Kidney (tissue), 14 donors: ENCODE results near the gene PTPN9. TPM values are rescaled to one million over a fixed set of nuclear protein-coding genes. Genes with fewer than 3 reads are reported as not detected.

Source experiments
- DNase-seq, 5 donors: peaks; one replicate each; pipeline ENCODE4 v3.0.0-alpha.2; 2013 to 2020
- FAIRE-seq: peaks from 2 replicates; lab custom pipeline; 2012; peaks lifted over from hg19 to GRCh38; lab: Jason Lieb, UNC
- H3K27ac ChIP-seq, 2 donors: one replicate each; pipeline ENCODE4 v1.7.0; 2013; ENCODE audit warnings: low read depth in 2 of 2, low read length in 2 of 2, inconsistent platforms in 1 of 2
- H3K27me3 ChIP-seq: one replicate; pipeline ENCODE4 v1.7.1; 2013; ENCODE audit warnings: low read length, inconsistent platforms; ENCODE audit not compliant: control insufficient read depth, insufficient read depth
- H3K36me3 ChIP-seq, 3 donors: one replicate each; pipeline versions ENCODE4 v1.7.0 to v1.7.1; 2013; ENCODE audit warnings: low read length in 3 of 3, control low read depth in 1 of 3, inconsistent platforms in 1 of 3; ENCODE audit not compliant: insufficient read depth in 3 of 3, control insufficient read depth in 2 of 3
- H3K4me1 ChIP-seq, 3 donors: one replicate each; pipeline versions ENCODE4 v1.7.0 to v1.7.1; 2013; ENCODE audit warnings: low read length in 3 of 3, inconsistent platforms in 1 of 3, low read depth in 1 of 3; ENCODE audit not compliant: control insufficient read depth in 2 of 3, insufficient read depth in 2 of 3
- H3K4me3 ChIP-seq, 3 donors: one replicate each; pipeline versions ENCODE4 v1.7.0 to v1.8.1; 2013; ENCODE audit warnings: low read length in 3 of 3, control low read depth in 1 of 3, inconsistent platforms in 1 of 3
- H3K9ac ChIP-seq, 3 donors: one replicate each; pipeline versions ENCODE4 v1.7.0 to v1.7.1; 2013; ENCODE audit warnings: low read length in 3 of 3, control low read depth in 1 of 3, inconsistent platforms in 1 of 3
- H3K9me3 ChIP-seq, 3 donors: one replicate each; pipeline versions ENCODE4 v1.7.0 to v1.7.1; 2013; ENCODE audit warnings: low read length in 3 of 3, control low read depth in 1 of 3, inconsistent platforms in 1 of 3; ENCODE audit not compliant: control insufficient read depth in 2 of 3, insufficient read depth in 1 of 3
- intact Hi-C: fragments of 100-400 bp; cut with DNase I; formaldehyde crosslinking; loops from one replicate; pipeline ENCODE4 v1.11.1; 2022
- polyA plus RNA-seq: library from polyadenylated mRNA; stranded (reverse); fragments of 350-450 nt; fragmentation: Illumina TruSeq; extraction: RNeasy Lipid Tissue Mini Kit (QIAGEN cat#74804); gene quantifications from one replicate; pipeline ENCODE4 v1.2.3, GENCODE V29; 2014; ENCODE audit warnings: low read depth, low replicate concordance; ENCODE audit not compliant: insufficient read depth
- total RNA-seq: library from RNA; stranded (reverse); fragmentation: NEBNext Ultra II Directional; extraction: Animal tissue kit (Norgen Biotek cat#: 25700); gene quantifications from one replicate; pipeline ENCODE4 v1.2.1, GENCODE V29; 2021
- TF ChIP-seq, protein P1 (sequence below): IDR thresholded peaks from 3 replicates; pipeline ENCODE4 v1.5.1; 2012; ENCODE audit warnings: mild to moderate bottlenecking, moderate library complexity, borderline replicate concordance; ENCODE audit not compliant: insufficient read depth; ENCODE audit errors: extremely low read depth
- donor health status: control.
- donor health status: control.
- donor health status: control.
- donor health status: control.
- donor health status: control.
- donor health status: DM: yes; HTN: yes; CAD: no.
- donor health status: Normal renal cell carcinoma (clear cell type).

PTPN9 gene
- total and polyA plus RNA-seq, 2 donors from 2014 or later = 15.3 to 52.5 TPM

DNA sequence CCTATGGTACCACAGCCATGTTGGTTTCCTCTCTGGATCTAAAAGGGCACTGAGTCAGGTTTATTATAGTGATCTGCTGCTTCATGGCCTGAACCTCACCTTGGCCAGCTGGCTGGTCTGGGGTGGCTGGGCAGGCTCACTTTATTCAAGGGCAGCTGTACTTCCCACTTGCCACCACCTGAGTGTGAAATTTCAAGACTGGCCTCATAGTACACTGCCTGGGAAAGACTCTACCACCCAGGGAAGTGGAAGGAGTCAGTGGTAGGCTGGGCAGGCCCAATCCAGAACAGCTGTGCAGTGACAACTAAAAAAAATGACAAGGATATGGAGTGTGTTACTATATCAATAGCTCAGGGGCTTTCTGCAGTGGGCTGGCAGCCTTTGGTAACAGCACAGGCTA is 37.7 kb upstream of the PTPN9 start:
- intact Hi-C loops = no loop called here
- FAIRE-seq (no peak), DNase-seq (no peak)
- Histone ChIP-seq H3K9me3 (no peaks in the 10 kb centered on the region), H3K27ac (no peak overlapping the region), H3K9ac (no peak overlapping the region), H3K4me3 (no peak overlapping the region), H3K27me3 (no peaks in the 10 kb centered on the region), H3K4me1 (peaks cover 0 to 4% (median 0%) of the 10 kb centered on the region in 3 donors), H3K36me3 (peaks cover 10 to 44% (median 18%) of the 10 kb centered on the region in 3 donors)
- TF ChIP-seq, protein P1, sequence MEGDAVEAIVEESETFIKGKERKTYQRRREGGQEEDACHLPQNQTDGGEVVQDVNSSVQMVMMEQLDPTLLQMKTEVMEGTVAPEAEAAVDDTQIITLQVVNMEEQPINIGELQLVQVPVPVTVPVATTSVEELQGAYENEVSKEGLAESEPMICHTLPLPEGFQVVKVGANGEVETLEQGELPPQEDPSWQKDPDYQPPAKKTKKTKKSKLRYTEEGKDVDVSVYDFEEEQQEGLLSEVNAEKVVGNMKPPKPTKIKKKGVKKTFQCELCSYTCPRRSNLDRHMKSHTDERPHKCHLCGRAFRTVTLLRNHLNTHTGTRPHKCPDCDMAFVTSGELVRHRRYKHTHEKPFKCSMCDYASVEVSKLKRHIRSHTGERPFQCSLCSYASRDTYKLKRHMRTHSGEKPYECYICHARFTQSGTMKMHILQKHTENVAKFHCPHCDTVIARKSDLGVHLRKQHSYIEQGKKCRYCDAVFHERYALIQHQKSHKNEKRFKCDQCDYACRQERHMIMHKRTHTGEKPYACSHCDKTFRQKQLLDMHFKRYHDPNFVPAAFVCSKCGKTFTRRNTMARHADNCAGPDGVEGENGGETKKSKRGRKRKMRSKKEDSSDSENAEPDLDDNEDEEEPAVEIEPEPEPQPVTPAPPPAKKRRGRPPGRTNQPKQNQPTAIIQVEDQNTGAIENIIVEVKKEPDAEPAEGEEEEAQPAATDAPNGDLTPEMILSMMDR = no peak

DNA sequence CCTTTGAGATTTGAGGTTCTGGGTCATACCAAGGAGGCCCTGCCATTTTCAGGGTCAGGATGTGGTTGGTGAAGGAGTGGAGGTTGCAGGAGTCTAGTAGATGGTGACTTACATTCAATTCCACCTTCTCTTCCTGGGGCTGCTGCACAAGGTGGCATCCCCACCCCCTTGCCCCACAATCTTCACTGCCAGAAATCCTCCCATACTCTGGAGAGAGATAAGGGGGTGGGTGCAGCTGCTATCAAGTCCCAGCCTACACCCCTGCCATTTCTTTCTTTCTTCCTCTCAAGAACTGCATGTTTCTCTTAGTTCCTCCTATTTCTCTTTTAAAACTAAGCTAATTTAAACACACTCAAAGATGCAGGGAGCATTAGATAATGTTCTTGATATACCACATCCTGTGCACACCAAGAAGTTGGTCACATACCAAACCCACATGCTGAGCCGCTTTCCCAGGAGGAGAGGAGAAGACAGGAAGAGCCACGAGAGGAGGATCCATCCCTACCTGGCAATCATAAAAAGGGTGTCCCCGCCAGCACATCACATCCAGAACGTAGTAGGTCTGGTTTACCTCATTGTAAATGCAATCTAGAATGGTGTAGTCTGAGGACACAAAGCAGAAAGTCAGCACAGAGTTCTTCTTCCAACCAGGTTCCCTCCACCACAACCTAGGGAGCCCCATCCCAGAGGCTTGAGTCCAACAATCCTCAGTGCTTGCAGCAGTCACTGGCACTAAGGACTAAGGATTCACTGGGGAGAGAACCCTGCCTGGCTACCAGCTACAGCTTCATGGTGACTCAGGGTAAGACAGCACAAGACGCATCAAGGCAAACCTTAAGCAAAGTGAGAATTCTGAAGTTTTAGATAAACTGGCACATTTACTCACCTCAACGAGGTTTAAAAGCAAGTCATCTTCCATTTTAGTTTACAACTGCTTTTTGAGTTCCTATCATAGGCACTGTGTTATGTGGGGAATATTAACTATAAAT is 27.9 kb upstream of the PTPN9 start:
- H3K27ac ChIP-seq = no peak overlapping the region
- H3K27me3 ChIP-seq = no peaks in the 10 kb centered on the region
- H3K36me3 ChIP-seq = peaks cover 4 to 33% (median 33%) of the 10 kb centered on the region in 3 donors
- TF ChIP-seq, protein P1 = no peak
- DNase-seq = no peak
- H3K9ac ChIP-seq = no peak overlapping the region
- H3K4me3 ChIP-seq = no peak overlapping the region
- intact Hi-C loops = no loop called here
- H3K9me3 ChIP-seq = no peaks in the 10 kb centered on the region
- H3K4me1 ChIP-seq = no peaks in the 10 kb centered on the region
- FAIRE-seq = no peak

DNA sequence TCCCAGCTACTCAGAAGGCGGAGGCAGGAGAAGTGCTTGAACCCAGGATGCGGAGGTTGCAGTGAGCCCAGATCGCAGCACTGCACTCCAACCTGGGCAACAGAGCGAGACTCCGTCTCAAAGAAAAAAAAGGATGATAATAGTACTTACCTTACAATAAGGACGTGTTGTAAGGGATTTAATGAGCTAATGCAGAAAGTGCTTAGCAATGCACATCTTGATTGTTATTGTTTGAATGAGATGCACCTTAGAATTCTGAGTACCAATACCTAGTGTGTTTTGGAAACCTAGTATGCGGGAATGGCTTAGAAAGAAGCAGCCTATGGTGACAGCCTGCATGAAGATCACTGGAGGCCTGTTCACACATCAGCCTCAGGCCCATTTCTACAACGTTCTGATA is 26.9 kb upstream of the PTPN9 start:
- Histone ChIP-seq H3K9me3 (no peaks in the 10 kb centered on the region), H3K27ac (no peak overlapping the region), H3K4me3 (no peak overlapping the region), H3K9ac (no peak overlapping the region), H3K27me3 (no peaks in the 10 kb centered on the region), H3K4me1 (no peaks in the 10 kb centered on the region), H3K36me3 (peaks cover 4 to 33% (median 33%) of the 10 kb centered on the region in 3 donors)
- TF ChIP-seq, protein P1 = no peak
- no peak for DNase-seq
- intact Hi-C loops = no loop called here
- FAIRE-seq = no peak
